ENCODE results near the gene MINDY4B. TPM values are rescaled to one million over a fixed set of nuclear protein-coding genes. Genes with fewer than 3 reads are reported as not detected.

Gene MINDY4B
- total and polyA plus RNA-seq, 2 experiments from 2014 or later: not detected

GRCh38 chr3:150911771-150912170 lies 6.5 kb upstream of the MINDY4B start:
- no peak overlapping the region for H3K4me3 ChIP-seq
- H3K79me2 ChIP-seq (replicated peaks; ENCODE audit: insufficient read depth): no peaks in the 10 kb centered on the region
- H3K27me3 Mint-ChIP-seq (ENCODE audit: insufficient read depth, low read depth, poor library complexity): peaks cover 2% of the 10 kb centered on the region
- H3K9me3 Mint-ChIP-seq: no peaks in the 10 kb centered on the region
- no peak overlapping the region for H3K27ac Mint-ChIP-seq
- H3K4me1 Mint-ChIP-seq: no peaks in the 10 kb centered on the region
- no peaks in the 10 kb centered on the region for H3K36me3 Mint-ChIP-seq (ENCODE audit: low read depth)
- DNase-seq (ENCODE audit: low spot score): no peak
- H3K36me3 ChIP-seq (ENCODE audit: insufficient read depth): no peaks in the 10 kb centered on the region
- no peaks in the 10 kb centered on the region for H3K27me3 ChIP-seq (ENCODE audit: insufficient read depth)
- no peak overlapping the region for H2AFZ ChIP-seq
- no peak for TF ChIP-seq STAT1 (IDR thresholded peaks at IDR 0.05; ENCODE audit: unreplicated experiment)
- TF ChIP-seq EZH2 (IDR thresholded peaks at IDR 0.05; ENCODE audit: low read depth, unreplicated experiment): no peak
- TF ChIP-seq ETS1 (IDR thresholded peaks at IDR 0.05): no peak
- TF ChIP-seq NANOG (IDR thresholded peaks at IDR 0.05; ENCODE audit: borderline replicate concordance): no peak
- no peak for TF ChIP-seq REST (IDR thresholded peaks at IDR 0.05; ENCODE audit: unreplicated experiment)
- no peak for TF ChIP-seq ZNF331 (CRISPR knock-in tag; IDR thresholded peaks at IDR 0.05; ENCODE audit: low read depth)
- no peak for TF ChIP-seq EZH2phosphoT487 (IDR thresholded peaks at IDR 0.05; ENCODE audit: unreplicated experiment)
- TF ChIP-seq JUNB (IDR thresholded peaks at IDR 0.05; ENCODE audit: unreplicated experiment): no peak
- H3K27ac ChIP-seq (ENCODE audit: low read depth): no peak overlapping the region
- peaks cover 7% of the 10 kb centered on the region; the same call in 1 of the 2 replicates for H3K9me2 ChIP-seq (ENCODE audit: insufficient read depth)
- no peak overlapping the region for H3K4me3 Mint-ChIP-seq
- H3K4me1 ChIP-seq (ENCODE audit: insufficient read depth): no peaks in the 10 kb centered on the region
- ATAC-seq: no peak
- H4K20me1 ChIP-seq (replicated peaks; ENCODE audit: insufficient read depth): no peaks in the 10 kb centered on the region
- H3K4me2 ChIP-seq: no peak overlapping the region
- no peaks in the 10 kb centered on the region for H3F3A ChIP-seq (replicated peaks; ENCODE audit: low read depth)

GRCh38 chr3:150906461-150906860 lies 1.2 kb upstream of the MINDY4B start:
- no peak for DNase-seq (ENCODE audit: low spot score)
- H3K9me2 ChIP-seq (ENCODE audit: insufficient read depth): no peaks in the 10 kb centered on the region
- Mint-ChIP-seq H3K27ac (no peak overlapping the region), H3K36me3 (ENCODE audit: low read depth) (no peaks in the 10 kb centered on the region), H3K4me1 (no peaks in the 10 kb centered on the region), H3K4me3 (no peak overlapping the region), H3K9me3 (no peaks in the 10 kb centered on the region), H3K27me3 (ENCODE audit: insufficient read depth, low read depth, poor library complexity) (peaks cover 3% of the 10 kb centered on the region)
- no peaks in the 10 kb centered on the region for H3K79me2 ChIP-seq (replicated peaks; ENCODE audit: insufficient read depth)
- no peaks in the 10 kb centered on the region for H3F3A ChIP-seq (replicated peaks; ENCODE audit: low read depth)
- H3K4me1 ChIP-seq (ENCODE audit: insufficient read depth): no peaks in the 10 kb centered on the region
- no peak overlapping the region for H3K4me2 ChIP-seq
- no peaks in the 10 kb centered on the region for H3K27me3 ChIP-seq (ENCODE audit: insufficient read depth)
- H2AFZ ChIP-seq: no peak overlapping the region
- H3K27ac ChIP-seq (ENCODE audit: low read depth): no peak overlapping the region
- no peak for ATAC-seq
- H3K4me3 ChIP-seq: no peak overlapping the region
- TF ChIP-seq STAT1 (IDR thresholded peaks at IDR 0.05; ENCODE audit: unreplicated experiment) (no peak), REST (IDR thresholded peaks at IDR 0.05; ENCODE audit: unreplicated experiment) (no peak), ETS1 (IDR thresholded peaks at IDR 0.05) (no peak), ZNF114 (CRISPR knock-in tag; IDR thresholded peaks at IDR 0.05) (no peak), POLR2AphosphoS5 (IDR thresholded peaks at IDR 0.05; ENCODE audit: low read depth) (no peak), JUNB (IDR thresholded peaks at IDR 0.05; ENCODE audit: unreplicated experiment) (no peak)
- no peaks in the 10 kb centered on the region for H4K20me1 ChIP-seq (replicated peaks; ENCODE audit: insufficient read depth)
- no peaks in the 10 kb centered on the region for H3K36me3 ChIP-seq (ENCODE audit: insufficient read depth)

Data from GM23338 (cell line).